HepG2 (cell line): Measurements from ENCODE around the gene TBATA. TPM values are rescaled to one million over a fixed set of nuclear protein-coding genes. Genes with fewer than 3 reads are reported as not detected.
A peak's percentile ranks its signal among the peaks of the same experiment; 100 is the strongest.

ENCODE experiments used
- AHR ChIP-seq: IDR thresholded peaks from 2 replicates; pipeline ENCODE4 v1.6.1; 2018; ENCODE audit warnings: missing genetic modification reagents, missing compliant biosample characterization
- AKAP8 ChIP-seq: sonication (generic); formaldehyde crosslinking; IDR thresholded peaks from 2 replicates; pipeline ENCODE4 v1.5.1; 2020; ENCODE audit warnings: mild to moderate bottlenecking, missing genetic modification reagents
- ATF4 ChIP-seq, 2 experiments: fragments of 450-650 bp in 1 of 2; sonication (generic) in 1 of 2; formaldehyde crosslinking; IDR thresholded peaks; 2 replicates each; pipeline versions ENCODE4 v1.5.0 to v1.8.0; 2020 to 2022; ENCODE audit warnings: mild to moderate bottlenecking in 1 of 2, missing genetic modification reagents in 1 of 2
- HMGXB3 ChIP-seq: sonication (generic); formaldehyde crosslinking; IDR thresholded peaks from 2 replicates; pipeline ENCODE4 v1.4.0; 2020; ENCODE audit warnings: missing genetic modification reagents, borderline replicate concordance
- HNF4A ChIP-seq: sonication (generic); formaldehyde crosslinking; IDR thresholded peaks from 2 replicates; pipeline ENCODE4 v1.4.0; 2020; ENCODE audit warnings: missing genetic modification reagents
- MATR3 ChIP-seq: sonication (generic); formaldehyde crosslinking; IDR thresholded peaks from 2 replicates; pipeline ENCODE4 v1.4.0; 2020; ENCODE audit warnings: missing genetic modification reagents
- MLXIP ChIP-seq: sonication (generic); formaldehyde crosslinking; IDR thresholded peaks from 2 replicates; pipeline ENCODE4 v1.9.0; 2021; ENCODE audit warnings: missing genetic modification reagents, borderline replicate concordance
- NAIF1 ChIP-seq: sonication (generic); formaldehyde crosslinking; IDR thresholded peaks from 2 replicates; pipeline ENCODE4 v1.5.0; 2020; ENCODE audit warnings: mild to moderate bottlenecking, missing genetic modification reagents, borderline replicate concordance
- TIGD3 ChIP-seq: sonication (generic); formaldehyde crosslinking; IDR thresholded peaks from 2 replicates; pipeline ENCODE4 v1.5.1; 2020; ENCODE audit warnings: mild to moderate bottlenecking, missing genetic modification reagents, borderline replicate concordance
- ZNF234 ChIP-seq: sonication (generic); formaldehyde crosslinking; conservative IDR thresholded peaks from 2 replicates; pipeline ENCODE4 v1.5.1; 2020; ENCODE audit warnings: mild to moderate bottlenecking, missing genetic modification reagents
- ZNF280B ChIP-seq: sonication (generic); formaldehyde crosslinking; IDR thresholded peaks from 2 replicates; pipeline ENCODE4 v1.5.0; 2020; ENCODE audit warnings: missing genetic modification reagents, mild to moderate bottlenecking, borderline replicate concordance
- ZNF513 ChIP-seq: sonication (generic); formaldehyde crosslinking; conservative IDR thresholded peaks from 2 replicates; pipeline ENCODE4 v1.5.0; 2020; ENCODE audit warnings: missing genetic modification reagents
- polyA plus RNA-seq, 8 experiments: library from polyadenylated mRNA; depleted of rRNA in 3 of 8; stranded (reverse) in 7 of 8; unstranded in 1 of 8; fragments of >200 nt; fragmentation: Illumina TruSeq in 4 of 8; extraction: Trizol in 4 of 8; gene quantifications; 2 replicates each; pipeline versions ENCODE4 v1.2.1 to v1.2.3, GENCODE V29; 2011 to 2016; ENCODE audit warnings: low read depth in 4 of 8, missing spikeins in 1 of 8, mixed read lengths in 1 of 8; ENCODE audit not compliant: insufficient read depth in 1 of 8
- total RNA-seq, 5 experiments: library from RNA; depleted of rRNA; stranded (reverse); fragments of >200 nt; fragmentation: Illumina TruSeq; extraction: Trizol; gene quantifications; 2 replicates each; pipeline ENCODE4 v1.2.3, GENCODE V29; 2016; ENCODE audit warnings: low read depth in 1 of 5
- TF ChIP-seq, protein P1 (sequence below): sonication (generic); formaldehyde crosslinking; IDR thresholded peaks from 2 replicates; pipeline ENCODE4 v1.4.0; 2020; ENCODE audit warnings: missing genetic modification reagents

TBATA gene
- total and polyA plus RNA-seq, 2 of the 13 experiments (the other 11 are each of a cell fraction or from before 2014, with no cell fraction given) = not detected

- TF ChIP-seq MATR3 (CRISPR knock-in tag) = no peak
- TF ChIP-seq HNF4A (CRISPR knock-in tag) = no peak
- peak in 1 of 2 experiments; percentile 47; a peak in 2 of 4 replicates for TF ChIP-seq ATF4 (CRISPR knock-in tag; IDR thresholded peaks at IDR 0.05)
- no peak for TF ChIP-seq MLXIP (CRISPR knock-in tag)
- no peak for TF ChIP-seq ZNF513 (CRISPR knock-in tag)
- no peak for TF ChIP-seq TIGD3 (CRISPR knock-in tag)
- no peak for TF ChIP-seq AKAP8
- no peak for TF ChIP-seq HMGXB3 (CRISPR knock-in tag)
- no peak for TF ChIP-seq AHR (CRISPR knock-in tag)
- no peak for TF ChIP-seq ZNF280B
- TF ChIP-seq, protein P1, sequence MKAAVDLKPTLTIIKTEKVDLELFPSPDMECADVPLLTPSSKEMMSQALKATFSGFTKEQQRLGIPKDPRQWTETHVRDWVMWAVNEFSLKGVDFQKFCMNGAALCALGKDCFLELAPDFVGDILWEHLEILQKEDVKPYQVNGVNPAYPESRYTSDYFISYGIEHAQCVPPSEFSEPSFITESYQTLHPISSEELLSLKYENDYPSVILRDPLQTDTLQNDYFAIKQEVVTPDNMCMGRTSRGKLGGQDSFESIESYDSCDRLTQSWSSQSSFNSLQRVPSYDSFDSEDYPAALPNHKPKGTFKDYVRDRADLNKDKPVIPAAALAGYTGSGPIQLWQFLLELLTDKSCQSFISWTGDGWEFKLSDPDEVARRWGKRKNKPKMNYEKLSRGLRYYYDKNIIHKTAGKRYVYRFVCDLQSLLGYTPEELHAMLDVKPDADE (CRISPR knock-in tag) = no peak
- no peak for TF ChIP-seq ZNF234 (CRISPR knock-in tag)
- no peak for TF ChIP-seq NAIF1 (CRISPR knock-in tag)
Observed at GRCh38 chr10:70815504-70816219, 30.5 kb upstream of the TBATA start, which contains the start of gene SGPL1 (continued).
